Measurements from ENCODE around the gene RPL29. TPM values are rescaled to one million over a fixed set of nuclear protein-coding genes. Genes with fewer than 3 reads are reported as not detected.

Gene RPL29
- total RNA-seq, 2 experiments from 2014 or later = 1,575 to 1,589 TPM

- Mint-ChIP-seq H3K9me3 (no peaks in the 10 kb centered on the region), H3K36me3 (peaks cover 10% of the 10 kb centered on the region), H3K4me3 (no peak overlapping the region), H3K4me1 (peaks cover 14% of the 10 kb centered on the region), H3K27ac (no peak overlapping the region), H3K27me3 (no peaks in the 10 kb centered on the region)
- DNase-seq = no peak
Observed at GRCh38 chr3:51945031-51945840, 50.5 kb downstream of the RPL29 start.

GRCh38 chr3:51944451-51945021 lies 51.2 kb downstream of the RPL29 start:
- Mint-ChIP-seq H3K27me3 (no peaks in the 10 kb centered on the region), H3K4me3 (no peak overlapping the region), H3K36me3 (peaks cover 15% of the 10 kb centered on the region), H3K9me3 (no peaks in the 10 kb centered on the region), H3K27ac (no peak overlapping the region), H3K4me1 (peaks cover 20% of the 10 kb centered on the region)
- DNase-seq = no peak

Other genes with a start within 250 kb of the RPL29 start
- gene IQCF6, start 216.7 kb downstream of the RPL29 start, total RNA-seq = not detected
- gene IQCF2, start 134.3 kb downstream of the RPL29 start, total RNA-seq = not detected
- not detected for gene IQCF5, start 120.3 kb downstream of the RPL29 start, total RNA-seq
- not detected for gene IQCF1, start 92.5 kb downstream of the RPL29 start, total RNA-seq
- 10 to 100 TPM; 74.0 to 83.0 TPM for gene RRP9, start 54.0 kb downstream of the RPL29 start, total RNA-seq
- 10 to 100 TPM; 13.9 to 15.6 TPM for gene PARP3, start 53.5 kb downstream of the RPL29 start, total RNA-seq
- gene GPR62, start 40.5 kb downstream of the RPL29 start, total RNA-seq = not detected
- gene PCBP4, start 28.4 kb downstream of the RPL29 start, total RNA-seq = 1 to 10 TPM; 4.5 to 5.6 TPM
- gene ABHD14B, start 21.8 kb downstream of the RPL29 start, total RNA-seq = 10 to 100 TPM; 58.7 to 59.6 TPM
- gene ABHD14A, start 20.8 kb downstream of the RPL29 start, total RNA-seq = 10 to 100 TPM; 10.2 to 12.9 TPM
- gene ACY1, start 12.4 kb downstream of the RPL29 start, total RNA-seq = 10 to 100 TPM; 74.7 to 75.5 TPM
- gene DUSP7, start 60.7 kb upstream of the RPL29 start, total RNA-seq = 10 to 100 TPM; 21.7 to 22.0 TPM
- 10 to 100 TPM; 23.8 to 24.8 TPM for gene POC1A, start 158.5 kb upstream of the RPL29 start, total RNA-seq
- gene ALAS1, start 202.3 kb upstream of the RPL29 start, total RNA-seq = 10 to 100 TPM; 59.4 to 63.0 TPM
- gene TLR9, start 229.8 kb upstream of the RPL29 start, total RNA-seq = 1 to 10 TPM in 1 of 2 experiments, under 1 TPM in 1; 0.85 to 1.4 TPM
- 100 to 1,000 TPM; 127 to 134 TPM for gene TWF2, start 243.3 kb upstream of the RPL29 start, total RNA-seq
- gene PPM1M, start 249.9 kb upstream of the RPL29 start, total RNA-seq = 10 to 100 TPM; 69.7 to 74.9 TPM

All from activated naive CD8-positive, alpha-beta T cell treated with anti-CD3 and anti-CD28 coated beads for 36 hours (primary cell).